GM23338 (cell line): ENCODE measurements around the gene GPR176.

Experiments
- CREB1 ChIP-seq: fragments of 250-450 bp; sonication (Bioruptor Pico); IDR thresholded peaks from 2 replicates; pipeline ENCODE4 v1.5.0; 2020; ENCODE audit warnings: low read depth, mild to moderate bottlenecking, moderate library complexity
- CTCF ChIP-seq, 2 experiments: fragments of 200-600 bp in 1 of 2; sonication (generic) in 1 of 2; conservative IDR thresholded peaks; 2 replicates each; pipeline versions ENCODE4 v1.5.1 to v1.6.1; 2016 to 2017; ENCODE audit warnings: antibody characterized with exemption in 2 of 2, low read depth in 2 of 2, mild to moderate bottlenecking in 2 of 2, moderate library complexity in 1 of 2
- ETS1 ChIP-seq: IDR thresholded peaks from 2 replicates; pipeline ENCODE4 v1.6.1; 2016; ENCODE audit warnings: antibody characterized with exemption
- EZH2 ChIP-seq: fragments of 200-600 bp; sonication (generic); IDR thresholded peaks from one replicate; pipeline ENCODE4 v1.8.0; 2017; ENCODE audit warnings: antibody characterized with exemption, mild to moderate bottlenecking, low read depth; ENCODE audit not compliant: unreplicated experiment
- EZH2phosphoT487 ChIP-seq: fragments of 200-600 bp; sonication (generic); IDR thresholded peaks from one replicate; pipeline ENCODE4 v1.8.1; 2018; ENCODE audit warnings: antibody characterized with exemption; ENCODE audit not compliant: unreplicated experiment
- JUNB ChIP-seq: IDR thresholded peaks from one replicate; pipeline ENCODE4 v1.6.1; 2016; ENCODE audit warnings: antibody characterized with exemption; ENCODE audit not compliant: unreplicated experiment
- NANOG ChIP-seq: IDR thresholded peaks from 2 replicates; pipeline ENCODE4 v1.6.1; 2016; ENCODE audit warnings: antibody characterized with exemption, borderline replicate concordance
- POLR2AphosphoS5 ChIP-seq: IDR thresholded peaks from 2 replicates; pipeline ENCODE4 v1.6.1; 2016; ENCODE audit warnings: antibody characterized with exemption, low read depth
- REST ChIP-seq: IDR thresholded peaks from one replicate; pipeline ENCODE4 v1.6.1; 2018; ENCODE audit warnings: antibody characterized with exemption; ENCODE audit not compliant: unreplicated experiment
- STAT1 ChIP-seq: IDR thresholded peaks from one replicate; pipeline ENCODE4 v1.6.1; 2016; ENCODE audit warnings: antibody characterized with exemption; ENCODE audit not compliant: unreplicated experiment
- ZNF114 ChIP-seq: fragments of 250-450 bp; sonication (Bioruptor Pico); IDR thresholded peaks from 2 replicates; pipeline ENCODE4 v1.5.0; 2020; ENCODE audit warnings: mild to moderate bottlenecking, moderate library complexity
- ZNF331 ChIP-seq: fragments of 250-450 bp; sonication (Bioruptor Pico); IDR thresholded peaks from 2 replicates; pipeline ENCODE4 v1.5.0; 2020; ENCODE audit warnings: low read depth, mild to moderate bottlenecking, moderate library complexity
- ZNF462 ChIP-seq: fragments of 250-450 bp; sonication (Bioruptor Pico); IDR thresholded peaks from 2 replicates; pipeline ENCODE4 v1.5.0; 2020; ENCODE audit warnings: mild to moderate bottlenecking, moderate library complexity

GRCh38 chr15:39919411-39919747 lies 687 bp downstream of the GPR176 start:
- TF ChIP-seq CTCF (conservative IDR thresholded peaks at IDR 0.05; ENCODE audit: low read depth in 2 of 2) (no peak), EZH2phosphoT487 (no peak), CREB1 (CRISPR knock-in tag) (no peak), POLR2AphosphoS5 (no peak), JUNB (no peak), ZNF114 (CRISPR knock-in tag) (no peak), EZH2 (no peak), ZNF331 (CRISPR knock-in tag) (no peak), NANOG (no peak), ZNF462 (no peak), REST (no peak), ETS1 (no peak), STAT1 (no peak)
